ENCODE measurements around the gene ZBTB38.

DNA sequence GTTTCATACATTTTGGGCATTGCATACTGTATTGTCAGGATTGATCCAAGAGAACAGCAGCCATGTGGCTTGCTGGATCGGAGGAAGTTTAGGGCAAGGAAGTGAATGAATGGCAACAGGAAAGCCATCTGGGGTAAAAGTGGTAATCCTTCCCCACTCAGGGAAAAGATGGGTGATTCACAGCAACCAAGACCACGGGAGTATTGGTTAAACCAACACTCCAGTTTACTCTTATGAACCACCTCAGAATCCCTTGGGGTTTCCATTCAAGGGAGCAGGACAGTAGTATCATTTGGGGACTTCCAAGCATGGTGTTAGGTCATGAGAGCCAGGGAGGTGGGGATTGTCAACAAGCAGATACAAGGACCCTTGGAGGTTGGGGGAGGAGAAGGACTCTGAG lies 25.2 kb upstream of the ZBTB38 start:
- TF ChIP-seq POLR2AphosphoS5 (IDR thresholded peaks at IDR 0.05), result no peak
- TF ChIP-seq, protein P1, sequence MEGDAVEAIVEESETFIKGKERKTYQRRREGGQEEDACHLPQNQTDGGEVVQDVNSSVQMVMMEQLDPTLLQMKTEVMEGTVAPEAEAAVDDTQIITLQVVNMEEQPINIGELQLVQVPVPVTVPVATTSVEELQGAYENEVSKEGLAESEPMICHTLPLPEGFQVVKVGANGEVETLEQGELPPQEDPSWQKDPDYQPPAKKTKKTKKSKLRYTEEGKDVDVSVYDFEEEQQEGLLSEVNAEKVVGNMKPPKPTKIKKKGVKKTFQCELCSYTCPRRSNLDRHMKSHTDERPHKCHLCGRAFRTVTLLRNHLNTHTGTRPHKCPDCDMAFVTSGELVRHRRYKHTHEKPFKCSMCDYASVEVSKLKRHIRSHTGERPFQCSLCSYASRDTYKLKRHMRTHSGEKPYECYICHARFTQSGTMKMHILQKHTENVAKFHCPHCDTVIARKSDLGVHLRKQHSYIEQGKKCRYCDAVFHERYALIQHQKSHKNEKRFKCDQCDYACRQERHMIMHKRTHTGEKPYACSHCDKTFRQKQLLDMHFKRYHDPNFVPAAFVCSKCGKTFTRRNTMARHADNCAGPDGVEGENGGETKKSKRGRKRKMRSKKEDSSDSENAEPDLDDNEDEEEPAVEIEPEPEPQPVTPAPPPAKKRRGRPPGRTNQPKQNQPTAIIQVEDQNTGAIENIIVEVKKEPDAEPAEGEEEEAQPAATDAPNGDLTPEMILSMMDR (IDR thresholded peaks at IDR 0.05), result no peak
